Esophagus squamous epithelium (tissue), 5 donors: ENCODE measurements around the gene SH3PXD2A. TPM values are rescaled to one million over a fixed set of nuclear protein-coding genes. Genes with fewer than 3 reads are reported as not detected.

Experiments used
- DNase-seq: peaks from one replicate; lab custom pipeline; 2025; lab: John Stamatoyannopoulos, UW
- H3K27ac ChIP-seq, 4 donors: fragments of 200-600 bp; sonication (generic); one replicate each; pipeline ENCODE4 v1.5.1; 2016 to 2019; ENCODE audit warnings: mild to moderate bottlenecking in 1 of 4
- H3K27me3 ChIP-seq, 4 donors: fragments of 200-600 bp; sonication (generic); 1 replicate in 3 of 4; 2 replicates in 1 of 4; pipeline versions ENCODE4 v1.5.1 to v1.6.0; 2017 to 2021; ENCODE audit warnings: antibody characterized with exemption in 1 of 4
- H3K36me3 ChIP-seq, 3 donors: fragments of 200-600 bp; sonication (generic); one replicate each; pipeline ENCODE4 v1.5.1; 2016 to 2019
- H3K4me1 ChIP-seq, 3 donors: fragments of 200-600 bp; sonication (generic); one replicate each; pipeline ENCODE4 v1.5.1; 2017 to 2019
- H3K4me3 ChIP-seq, 4 donors: fragments of 200-600 bp; sonication (generic); 1 replicate in 3 of 4; 2 replicates in 1 of 4; pipeline ENCODE4 v1.5.1; 2016 to 2019; ENCODE audit warnings: mild to moderate bottlenecking in 2 of 4, moderate library complexity in 1 of 4
- H3K9me3 ChIP-seq, 3 donors: fragments of 200-600 bp; sonication (generic); one replicate each; pipeline ENCODE4 v1.5.1; 2016 to 2019
- CTCF ChIP-seq, 6 experiments: fragments of 450-650 bp in 4 of 6; fragments of 200-600 bp in 2 of 6; sonication (generic) in 2 of 6; IDR thresholded peaks; one replicate each; pipeline ENCODE4 v1.5.1; 2016 to 2019; ENCODE audit warnings: antibody characterized with exemption in 6 of 6, mild to moderate bottlenecking in 4 of 6, moderate library complexity in 4 of 6
- POLR2A ChIP-seq, 4 donors: fragments of 450-650 bp; IDR thresholded peaks; one replicate each; pipeline ENCODE4 v1.6.1; 2017; ENCODE audit warnings: antibody characterized with exemption in 4 of 4, mild to moderate bottlenecking in 4 of 4, moderate library complexity in 3 of 4
- WGBS, 2 donors: methylation state at CpG; one replicate each; pipeline ENCODE4 v1.1.5; 2018; 5-methylcytosine and 5-hydroxymethylcytosine counted together
- intact Hi-C: fragments of 100-400 bp; cut with DNase I; formaldehyde crosslinking; loops from one replicate; pipeline ENCODE4 v1.15.0; 2022
- total RNA-seq, 4 donors: library from RNA; depleted of rRNA; stranded (reverse); fragments of >200 nt; gene quantifications; one replicate each; pipeline ENCODE4 v1.1.0, GENCODE V29; 2016
- donor health status: DM: yes; HTN: yes; CAD: no.

The SH3PXD2A gene
- total RNA-seq, 4 donors from 2014 or later: 25.1 to 57.8 (median 42.7) TPM

DNA sequence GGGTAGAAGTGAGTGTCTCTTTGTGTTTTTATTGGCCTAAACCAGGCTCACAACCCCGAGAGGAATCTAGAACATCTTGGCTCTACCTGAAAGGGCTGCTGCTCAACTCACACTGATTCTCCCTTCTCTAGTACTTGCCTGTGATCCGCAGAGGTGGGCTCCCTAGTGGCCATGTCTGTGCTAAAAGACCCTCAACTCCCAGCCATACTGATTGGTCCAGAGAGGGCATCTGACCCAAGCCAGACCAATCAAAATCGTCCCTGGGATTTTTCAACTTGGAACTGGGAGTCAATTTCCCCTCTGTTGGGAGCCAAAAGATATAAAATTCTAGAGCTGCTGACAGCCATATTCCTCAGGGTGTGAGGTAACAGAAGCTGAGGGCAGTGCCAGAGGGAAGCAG, 55.3 kb downstream of the SH3PXD2A start:
- Histone ChIP-seq H3K4me3 (no peak overlapping the region), H3K4me1 (peaks cover 7 to 44% (median 8%) of the 10 kb centered on the region in 3 donors), H3K36me3 (peaks cover 0 to 58% (median 0%) of the 10 kb centered on the region in 3 donors), H3K27ac (peak overlapping the region; percentile 6 to 49 (median 26)), H3K27me3 (no peaks in the 10 kb centered on the region), H3K9me3 (no peaks in the 10 kb centered on the region)
- intact Hi-C loops: no loop called here
- WGBS, 2 donors: 82 to 94% methylated on average over 3 of the region's 3 CpGs
- DNase-seq: no peak
- TF ChIP-seq CTCF (IDR thresholded peaks at IDR 0.05) (no peak), POLR2A (IDR thresholded peaks at IDR 0.05) (no peak)

DNA sequence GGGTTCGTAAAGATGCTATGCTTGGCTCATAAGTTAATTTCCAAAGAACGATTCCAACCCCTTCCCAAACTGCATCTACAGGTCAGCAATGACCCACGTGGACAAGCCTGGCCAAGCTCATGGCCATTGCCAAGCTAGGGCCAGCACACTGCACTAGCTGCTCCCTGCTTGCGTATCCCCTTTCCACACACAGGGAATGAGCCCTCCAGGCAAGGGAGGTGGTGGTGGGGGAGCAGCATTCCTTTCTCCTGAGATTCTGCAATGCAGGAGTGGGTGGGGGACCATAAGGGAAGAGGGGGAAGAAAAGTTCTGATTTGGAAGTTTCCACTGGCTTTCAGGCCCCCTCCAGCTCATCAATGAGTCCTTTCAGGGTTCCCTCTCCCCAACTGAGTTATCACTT, 56.0 kb downstream of the SH3PXD2A start:
- H3K36me3 ChIP-seq: peaks cover 0 to 65% (median 0%) of the 10 kb centered on the region in 3 donors
- no peak overlapping the region for H3K27ac ChIP-seq
- 85 to 88% methylated on average over 3 to 4 of the region's 4 CpGs for WGBS, 2 donors
- TF ChIP-seq CTCF (IDR thresholded peaks at IDR 0.05): no peak
- TF ChIP-seq POLR2A (IDR thresholded peaks at IDR 0.05): no peak
- H3K4me1 ChIP-seq: peaks cover 7 to 43% (median 8%) of the 10 kb centered on the region in 3 donors
- no peaks in the 10 kb centered on the region for H3K27me3 ChIP-seq
- H3K4me3 ChIP-seq: no peak overlapping the region
- H3K9me3 ChIP-seq: no peaks in the 10 kb centered on the region
- no peak for DNase-seq
- intact Hi-C loops: no loop called here

- intact Hi-C loops: no loop called here
Observed at GRCh38 chr10:103798511-103798910, 56.9 kb downstream of the SH3PXD2A start.

DNA sequence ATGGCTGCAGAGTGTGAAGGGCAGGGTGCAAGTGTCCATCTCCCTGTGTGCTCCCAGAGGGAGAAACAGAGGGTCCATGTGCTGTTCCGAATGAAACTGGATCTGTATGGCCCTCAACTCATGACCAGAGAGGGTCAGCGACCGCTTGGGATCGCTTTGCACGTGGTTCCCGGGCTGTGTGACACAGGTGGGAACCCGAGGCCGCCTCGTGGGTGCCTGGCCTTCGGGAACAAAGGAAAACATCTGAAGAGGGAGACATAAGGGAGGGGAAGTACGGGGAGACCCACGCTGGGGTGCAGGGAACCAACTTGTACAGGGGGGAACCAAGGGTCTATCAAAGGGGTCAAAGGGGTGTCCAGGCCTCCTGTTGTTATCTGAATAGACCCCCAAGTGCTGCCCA, 57.5 kb downstream of the SH3PXD2A start:
- Histone ChIP-seq H3K36me3 (peaks cover 0 to 72% (median 0%) of the 10 kb centered on the region in 3 donors), H3K27ac (no peak overlapping the region), H3K9me3 (no peaks in the 10 kb centered on the region), H3K4me3 (no peak overlapping the region), H3K27me3 (no peaks in the 10 kb centered on the region), H3K4me1 (peaks cover 4 to 43% (median 12%) of the 10 kb centered on the region in 3 donors)
- no peak for TF ChIP-seq POLR2A (IDR thresholded peaks at IDR 0.05)
- no peak for TF ChIP-seq CTCF (IDR thresholded peaks at IDR 0.05)
- intact Hi-C loops: no loop called here
- WGBS, 2 donors: 80 to 83% methylated on average over 6 to 9 of the region's 12 CpGs
- DNase-seq: no peak

More at GRCh38 chr10:103798511-103798910, 56.9 kb downstream of the SH3PXD2A start:
- Histone ChIP-seq H3K27ac (no peak overlapping the region), H3K4me3 (no peak overlapping the region), H3K4me1 (peaks cover 7 to 43% (median 8%) of the 10 kb centered on the region in 3 donors), H3K27me3 (no peaks in the 10 kb centered on the region), H3K36me3 (peaks cover 0 to 72% (median 0%) of the 10 kb centered on the region in 3 donors), H3K9me3 (no peaks in the 10 kb centered on the region)
- DNase-seq: no peak
- 79 to 95% methylated on average over 3 to 4 of the region's 7 CpGs for WGBS, 2 donors
- TF ChIP-seq POLR2A (IDR thresholded peaks at IDR 0.05) (no peak), CTCF (IDR thresholded peaks at IDR 0.05) (no peak)

DNA sequence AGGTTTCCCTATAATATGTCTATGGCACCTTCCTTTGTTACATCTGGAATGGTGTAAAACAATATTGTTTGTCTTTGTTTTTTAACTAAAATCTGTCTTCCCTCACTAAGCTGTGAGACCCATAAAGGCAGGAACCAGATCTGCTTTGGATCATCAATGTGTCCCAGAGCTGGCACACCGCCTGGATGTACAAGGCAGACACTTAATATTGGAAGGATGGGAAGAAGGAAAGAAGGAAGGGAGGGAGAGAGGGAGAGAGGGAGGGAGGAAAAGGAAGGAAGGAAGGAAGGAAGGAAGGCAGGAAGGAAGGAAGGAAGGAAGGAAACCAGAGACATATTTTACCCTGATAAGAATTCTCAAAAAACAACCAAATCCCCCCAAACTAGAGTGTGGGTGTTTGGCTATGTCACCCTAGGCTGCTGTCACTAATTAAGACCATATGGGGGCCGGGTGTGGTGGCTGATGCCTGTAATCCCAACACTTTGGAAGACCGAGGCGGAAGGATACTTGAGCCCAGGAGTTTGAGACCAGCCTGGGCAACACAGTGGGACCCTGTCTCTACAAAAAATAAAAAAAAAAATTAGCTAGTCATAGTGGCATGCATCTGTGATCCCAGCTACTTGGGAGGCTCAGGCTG, 59.6 kb downstream of the SH3PXD2A start:
- Histone ChIP-seq H3K4me1 (peaks cover 6 to 45% (median 13%) of the 10 kb centered on the region in 3 donors), H3K9me3 (no peaks in the 10 kb centered on the region), H3K27ac (peak overlapping the region in 1 of 4 donors; percentile 90), H3K36me3 (peaks cover 0 to 73% (median 0%) of the 10 kb centered on the region in 3 donors), H3K27me3 (no peaks in the 10 kb centered on the region), H3K4me3 (no peak overlapping the region)
- WGBS, 2 donors: 83 to 88% methylated on average over 4 of the region's 4 CpGs
- intact Hi-C loops: no loop called here
- no peak for DNase-seq
- no peak for TF ChIP-seq POLR2A (IDR thresholded peaks at IDR 0.05)
- no peak for TF ChIP-seq CTCF (IDR thresholded peaks at IDR 0.05)
